WI38 (cell line): Measurements from ENCODE around the gene DSG3.

Experiments
- H3K4me3 ChIP-seq: 2 replicates; pipeline ENCODE4 v1.5.1; 2011; ENCODE audit warnings: low read depth, mild to moderate bottlenecking, control low read depth, low read length
- TF ChIP-seq, protein P1 (sequence below): IDR thresholded peaks from 2 replicates; pipeline ENCODE4 v1.5.1; 2012; ENCODE audit warnings: low read depth, mild to moderate bottlenecking, control low read depth, low read length

DSG3 gene

GRCh38 chr18:31407649-31408048, 39.9 kb upstream of the DSG3 start:
- TF ChIP-seq, protein P1, sequence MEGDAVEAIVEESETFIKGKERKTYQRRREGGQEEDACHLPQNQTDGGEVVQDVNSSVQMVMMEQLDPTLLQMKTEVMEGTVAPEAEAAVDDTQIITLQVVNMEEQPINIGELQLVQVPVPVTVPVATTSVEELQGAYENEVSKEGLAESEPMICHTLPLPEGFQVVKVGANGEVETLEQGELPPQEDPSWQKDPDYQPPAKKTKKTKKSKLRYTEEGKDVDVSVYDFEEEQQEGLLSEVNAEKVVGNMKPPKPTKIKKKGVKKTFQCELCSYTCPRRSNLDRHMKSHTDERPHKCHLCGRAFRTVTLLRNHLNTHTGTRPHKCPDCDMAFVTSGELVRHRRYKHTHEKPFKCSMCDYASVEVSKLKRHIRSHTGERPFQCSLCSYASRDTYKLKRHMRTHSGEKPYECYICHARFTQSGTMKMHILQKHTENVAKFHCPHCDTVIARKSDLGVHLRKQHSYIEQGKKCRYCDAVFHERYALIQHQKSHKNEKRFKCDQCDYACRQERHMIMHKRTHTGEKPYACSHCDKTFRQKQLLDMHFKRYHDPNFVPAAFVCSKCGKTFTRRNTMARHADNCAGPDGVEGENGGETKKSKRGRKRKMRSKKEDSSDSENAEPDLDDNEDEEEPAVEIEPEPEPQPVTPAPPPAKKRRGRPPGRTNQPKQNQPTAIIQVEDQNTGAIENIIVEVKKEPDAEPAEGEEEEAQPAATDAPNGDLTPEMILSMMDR = no peak
- no peak overlapping the region for H3K4me3 ChIP-seq

- TF ChIP-seq, protein P1 = no peak
Observed at GRCh38 chr18:31409276-31409675, 38.3 kb upstream of the DSG3 start.

DNA sequence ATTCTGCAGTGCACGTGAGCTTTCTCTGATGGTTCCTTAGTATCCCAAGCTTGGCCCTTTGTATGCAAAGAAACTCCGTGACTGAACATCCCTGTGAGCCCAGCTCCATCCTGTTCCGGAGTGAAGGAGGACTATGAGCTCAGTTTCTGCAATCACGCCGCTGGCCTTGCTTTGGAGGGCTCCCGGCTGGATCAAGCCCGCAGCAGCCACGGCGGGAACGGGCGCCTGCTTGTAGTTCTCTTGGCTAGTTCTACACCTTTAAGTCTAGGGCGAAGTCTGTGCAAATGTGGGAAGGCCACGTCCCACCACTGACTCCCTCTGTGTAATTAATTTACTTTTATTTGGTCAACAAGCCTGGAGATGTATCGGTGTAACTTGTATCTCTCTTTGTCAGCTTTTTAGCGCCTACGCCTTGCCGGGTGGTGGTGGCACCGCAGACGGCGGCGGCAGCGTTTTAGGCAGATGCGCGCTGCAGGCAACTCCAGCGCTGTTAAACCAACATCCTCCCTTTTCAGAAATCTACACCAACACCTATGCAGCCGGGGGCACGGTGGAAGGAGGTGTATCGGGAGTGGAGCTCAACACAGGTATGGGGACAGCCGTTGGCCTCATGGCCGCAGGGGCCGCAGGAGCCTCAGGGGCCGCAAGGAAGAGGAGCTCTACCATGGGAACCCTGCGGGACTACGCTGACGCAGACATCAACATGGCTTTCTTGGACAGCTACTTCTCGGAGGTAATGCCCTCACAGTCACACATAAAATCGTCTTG, 36.6 kb upstream of the DSG3 start:
- H3K4me3 ChIP-seq = no peak overlapping the region
- TF ChIP-seq, protein P1 = no peak

More at GRCh38 chr18:31409276-31409675, 38.3 kb upstream of the DSG3 start:
- H3K4me3 ChIP-seq = no peak overlapping the region

DNA sequence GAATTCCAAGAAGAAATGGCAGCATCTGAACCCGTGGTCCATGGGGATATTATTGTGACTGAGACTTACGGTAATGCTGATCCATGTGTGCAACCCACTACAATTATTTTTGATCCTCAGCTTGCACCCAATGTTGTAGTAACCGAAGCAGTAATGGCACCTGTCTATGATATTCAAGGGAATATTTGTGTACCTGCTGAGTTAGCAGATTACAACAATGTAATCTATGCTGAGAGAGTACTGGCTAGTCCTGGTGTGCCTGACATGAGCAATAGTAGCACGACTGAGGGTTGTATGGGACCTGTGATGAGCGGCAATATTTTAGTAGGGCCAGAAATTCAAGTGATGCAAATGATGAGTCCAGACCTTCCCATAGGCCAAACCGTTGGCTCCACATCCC, 34.4 kb upstream of the DSG3 start:
- H3K4me3 ChIP-seq = no peak overlapping the region

GRCh38 chr18:31417850-31418249, 29.7 kb upstream of the DSG3 start:
- TF ChIP-seq, protein P1 = no peak
- H3K4me3 ChIP-seq = no peak overlapping the region

More for the DNA sequence above, 34.4 kb upstream of the DSG3 start:
- TF ChIP-seq, protein P1 = no peak

DNA sequence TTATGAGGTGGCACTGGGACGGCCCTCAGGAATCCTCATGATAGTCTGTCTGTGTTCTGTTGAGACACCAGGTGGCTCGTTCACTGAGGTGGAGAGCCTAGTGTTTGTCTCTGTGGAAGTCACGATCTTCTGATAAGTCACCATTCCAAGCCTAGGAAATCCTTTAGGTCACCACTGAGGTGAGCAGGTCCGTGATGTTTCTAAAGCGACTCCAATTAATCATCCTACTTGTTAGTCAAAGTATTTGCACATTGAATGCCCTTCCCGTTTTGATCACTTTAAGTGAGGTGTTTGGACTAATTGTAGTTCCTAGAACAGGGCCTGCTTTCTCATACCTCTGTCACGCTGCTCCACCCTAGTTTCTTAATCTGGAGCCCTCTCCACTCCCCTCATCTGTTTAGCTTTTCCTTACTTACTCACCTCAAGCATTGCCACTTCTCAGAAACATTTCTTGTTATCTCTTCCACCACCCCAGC, 28.0 kb upstream of the DSG3 start:
- H3K4me3 ChIP-seq = no peak overlapping the region
- TF ChIP-seq, protein P1 = no peak

GRCh38 chr18:31420032-31420431, 27.5 kb upstream of the DSG3 start:
- TF ChIP-seq, protein P1 = no peak
- H3K4me3 ChIP-seq = no peak overlapping the region
